ENCODE data around the gene ATP1B2. TPM values are rescaled to one million over a fixed set of nuclear protein-coding genes. Genes with fewer than 3 reads are reported as not detected.

The ATP1B2 gene
- total RNA-seq, 1 donor from 2014 or later: 3.2 TPM

DNA sequence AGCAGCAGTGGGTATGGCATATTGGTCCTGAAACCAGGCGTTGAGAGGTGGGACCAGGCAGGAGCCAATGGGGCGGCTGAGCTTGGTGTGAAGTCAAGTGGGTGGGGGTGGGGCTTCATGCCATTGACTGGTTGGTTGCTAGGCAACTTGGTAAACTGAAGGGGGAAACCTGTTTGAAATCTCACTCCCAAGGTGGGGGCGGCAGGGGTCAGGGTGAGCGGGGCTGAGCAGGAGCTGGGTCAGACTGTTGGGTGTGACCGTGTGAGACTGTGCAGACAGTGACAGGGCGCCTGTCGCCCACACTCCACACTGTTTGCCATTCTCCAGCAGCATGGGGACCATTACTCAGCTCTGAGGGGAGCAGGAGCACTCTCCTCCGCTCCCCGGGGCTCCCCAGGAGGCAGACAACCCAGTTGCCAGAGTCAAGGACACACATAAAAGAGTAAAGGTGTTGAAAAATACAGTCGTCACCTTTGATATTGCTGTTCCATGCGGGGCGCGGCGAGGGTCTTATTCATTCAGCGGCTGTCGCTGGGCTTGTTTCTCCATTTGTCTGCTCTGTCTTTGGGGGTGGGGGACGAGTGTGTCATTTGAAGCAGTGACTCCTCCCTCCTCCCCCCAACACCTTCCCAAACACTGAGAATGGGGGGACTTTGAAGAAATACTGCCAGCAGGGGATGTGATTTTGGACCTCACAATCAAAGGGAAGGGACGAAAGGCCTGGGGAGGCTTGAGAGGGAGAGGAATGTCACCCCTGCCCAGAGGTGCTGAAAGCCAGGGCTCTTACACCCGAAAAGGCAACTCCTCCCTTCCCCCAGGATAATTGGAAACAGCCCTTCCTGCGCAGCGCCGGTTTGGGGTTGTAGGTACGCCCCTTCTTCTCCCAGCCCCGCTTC is 53.1 kb downstream of the ATP1B2 start:
- DNase-seq: no peak
- ATAC-seq: peak; percentile 70
- intact Hi-C loops (cut with micrococcal nuclease): no loop called here

DNA sequence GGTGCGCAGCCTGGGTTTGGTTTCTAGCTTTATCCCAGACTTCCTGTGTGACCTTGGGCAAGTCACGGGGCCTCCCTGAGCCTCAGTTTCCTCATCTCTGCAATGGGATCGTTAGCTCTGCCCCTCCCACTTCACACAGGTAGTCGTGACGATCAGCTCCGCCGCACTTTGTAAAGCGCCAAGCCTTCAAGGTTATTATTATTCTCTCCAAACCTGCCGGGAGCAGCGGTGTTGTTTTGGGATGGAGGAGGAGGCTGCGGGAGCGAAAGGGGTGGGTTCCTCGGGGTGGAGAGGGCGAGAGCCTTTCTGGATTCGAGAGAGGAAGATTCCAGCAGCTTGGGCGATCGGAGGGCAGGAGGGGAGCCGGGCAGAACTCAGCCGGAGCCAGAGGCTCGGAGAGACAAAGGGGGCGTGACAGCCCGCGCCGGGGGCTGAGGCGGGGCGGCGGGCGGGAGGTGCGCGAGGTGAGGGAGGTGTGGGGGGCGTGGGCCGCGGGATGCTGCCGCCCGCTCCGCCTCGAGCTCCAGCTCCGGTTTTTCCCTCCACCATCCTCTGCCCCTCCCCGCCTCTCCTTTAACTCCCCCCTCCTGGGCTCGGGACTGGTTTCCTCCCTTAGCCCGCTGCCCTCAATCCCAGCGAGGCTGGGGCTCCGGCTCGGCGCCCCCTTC is 54.0 kb downstream of the ATP1B2 start, which contains the start of gene EFNB3:
EFNB3 (plus strand) TSS at position 602 of the 668 bp plus-strand sequence. CDS start 397 bp downstream, outside the sequence.
- DNase-seq (no peak), ATAC-seq (peak; percentile 18)
- intact Hi-C loops (cut with micrococcal nuclease): no loop called here

DNA sequence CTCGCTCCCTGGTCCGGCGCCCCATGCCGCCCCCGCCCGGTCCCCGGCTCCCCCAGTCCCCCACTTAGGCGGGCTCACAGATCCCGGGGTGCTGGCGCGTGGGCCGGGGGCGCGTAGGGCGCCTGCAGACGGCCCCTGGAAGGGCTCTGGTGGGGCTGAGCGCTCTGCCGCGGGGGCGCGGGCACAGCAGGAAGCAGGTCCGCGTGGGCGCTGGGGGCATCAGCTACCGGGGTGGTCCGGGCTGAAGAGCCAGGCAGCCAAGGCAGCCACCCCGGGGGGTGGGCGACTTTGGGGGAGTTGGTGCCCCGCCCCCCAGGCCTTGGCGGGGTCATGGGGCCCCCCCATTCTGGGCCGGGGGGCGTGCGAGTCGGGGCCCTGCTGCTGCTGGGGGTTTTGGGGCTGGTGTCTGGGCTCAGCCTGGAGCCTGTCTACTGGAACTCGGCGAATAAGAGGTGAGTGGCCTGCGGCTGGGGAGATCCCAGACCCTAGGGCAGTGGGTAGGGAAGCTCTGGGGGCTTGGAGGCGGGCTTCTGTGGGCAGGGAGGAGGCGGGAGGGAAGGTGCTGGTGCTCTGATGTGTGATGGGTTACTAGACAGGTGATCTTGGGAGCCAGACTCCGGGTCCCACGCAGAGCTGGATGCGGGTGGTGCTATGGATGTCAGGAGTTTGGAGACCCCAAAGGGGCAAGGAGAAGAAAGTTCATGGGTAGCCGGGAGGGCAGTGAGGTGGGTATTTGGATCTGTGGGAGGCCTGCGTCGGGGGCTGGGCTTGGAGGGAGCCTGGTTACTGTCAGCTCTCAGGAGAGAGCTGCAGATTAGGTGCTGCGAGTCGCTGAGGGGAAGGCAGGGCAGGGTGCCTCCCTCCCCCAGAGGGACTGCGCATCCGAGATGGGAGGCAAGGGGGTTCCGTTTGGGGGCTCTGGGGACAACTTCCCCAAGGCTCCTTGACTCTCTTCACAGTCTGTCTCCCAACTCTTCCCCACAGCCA is 54.8 kb downstream of the ATP1B2 start:
- DNase-seq (no peak), ATAC-seq (no peak)
- intact Hi-C loops (cut with micrococcal nuclease): no loop called here

DNA sequence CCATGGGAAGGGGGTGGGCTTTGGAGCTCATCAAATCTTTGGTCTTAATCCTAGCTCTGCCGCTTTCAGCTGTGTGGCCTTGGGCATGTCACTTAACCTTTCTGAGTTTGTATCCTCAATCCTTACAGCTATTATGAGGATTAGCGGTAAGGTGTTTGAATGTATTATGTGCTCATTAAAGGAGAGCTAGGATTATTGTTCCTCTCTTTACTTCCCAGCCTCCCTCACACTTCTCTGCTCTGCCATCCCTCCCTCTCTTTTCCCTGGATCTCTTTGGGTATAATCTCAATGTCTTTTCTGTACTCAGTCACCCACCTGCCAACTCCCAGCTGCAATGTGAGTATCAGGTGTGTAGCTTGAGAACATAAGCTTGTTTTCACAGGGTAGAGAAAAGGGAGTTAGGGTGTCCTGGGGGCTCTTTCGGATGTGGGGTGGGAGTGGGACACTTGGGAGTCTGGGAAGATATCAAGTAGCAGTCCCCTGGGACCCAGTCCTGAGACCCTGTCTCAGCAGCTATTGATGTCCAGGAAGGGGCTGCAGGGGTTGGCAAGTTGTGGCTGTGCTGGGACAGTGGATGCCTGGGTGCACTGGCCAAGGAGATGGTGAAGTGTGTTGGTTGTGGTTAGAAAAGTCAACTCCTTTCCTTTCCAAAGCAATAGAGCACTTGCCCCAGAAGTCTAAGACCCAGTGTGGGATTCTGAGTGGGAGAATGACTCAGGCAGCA is 56.1 kb downstream of the ATP1B2 start:
- DNase-seq: no peak
- intact Hi-C loops (cut with micrococcal nuclease): no loop called here
- no peak for ATAC-seq

Other genes starting within 250 kb of the ATP1B2 start
- 53.5 TPM for gene TMEM256, start 246.8 kb upstream of the ATP1B2 start, total RNA-seq
- gene NLGN2, start 243.1 kb upstream of the ATP1B2 start, total RNA-seq: 6.5 TPM
- not detected for gene SPEM1, start 230.6 kb upstream of the ATP1B2 start, total RNA-seq
- not detected for gene SPEM2, start 225.3 kb upstream of the ATP1B2 start, total RNA-seq
- gene SPEM3, start 222.1 kb upstream of the ATP1B2 start, total RNA-seq: not detected
- 2.1 TPM for gene TMEM102, start 215.5 kb upstream of the ATP1B2 start, total RNA-seq
- 13.8 TPM for gene FGF11, start 211.4 kb upstream of the ATP1B2 start, total RNA-seq
- gene CHRNB1, start 205.9 kb upstream of the ATP1B2 start, total RNA-seq: 9.6 TPM
- 70.9 TPM for gene ZBTB4, start 171.3 kb upstream of the ATP1B2 start, total RNA-seq
- not detected for gene SLC35G6, start 169.5 kb upstream of the ATP1B2 start, total RNA-seq
- 39.1 TPM for gene POLR2A, start 166.6 kb upstream of the ATP1B2 start, total RNA-seq
- 36.9 TPM for gene TNFSF12, start 101.9 kb upstream of the ATP1B2 start, total RNA-seq
- gene TNFSF13, start 92.2 kb upstream of the ATP1B2 start, total RNA-seq: 8.5 TPM
- 32.8 TPM for gene SENP3, start 89.0 kb upstream of the ATP1B2 start, total RNA-seq
- 26.6 TPM for gene CD68, start 71.3 kb upstream of the ATP1B2 start, total RNA-seq
- 28.0 TPM for gene MPDU1, start 67.1 kb upstream of the ATP1B2 start, total RNA-seq
- 1.2 TPM for gene SOX15, start 60.8 kb upstream of the ATP1B2 start, total RNA-seq
- 103 TPM for gene FXR2, start 36.0 kb upstream of the ATP1B2 start, total RNA-seq
- 74.4 TPM for gene SAT2, start 23.1 kb upstream of the ATP1B2 start, total RNA-seq
- gene SHBG, start 20.8 kb upstream of the ATP1B2 start, total RNA-seq: not detected
- 13.7 TPM for gene TP53, start 36.6 kb downstream of the ATP1B2 start, total RNA-seq
- 5.3 TPM for gene WRAP53, start 37.6 kb downstream of the ATP1B2 start, total RNA-seq
- gene EFNB3, start 54.3 kb downstream of the ATP1B2 start, total RNA-seq: 0.25 TPM
- 0.05 TPM for gene DNAH2, start 66.8 kb downstream of the ATP1B2 start, total RNA-seq
- 28.1 TPM for gene KDM6B, start 183.3 kb downstream of the ATP1B2 start, total RNA-seq
- gene TMEM88, start 204.1 kb downstream of the ATP1B2 start, total RNA-seq: 32.6 TPM
- gene NAA38, start 206.6 kb downstream of the ATP1B2 start, total RNA-seq: 93.2 TPM
- 25.6 TPM for gene CYB5D1, start 207.1 kb downstream of the ATP1B2 start, total RNA-seq
- gene CHD3, start 237.9 kb downstream of the ATP1B2 start, total RNA-seq: 13.1 TPM

Data from left ventricle myocardium superior (tissue), 1 donor.